Rectal smooth muscle tissue (tissue), 1 donor: ENCODE measurements around the gene CCDC86.

Experiments used
- H3K27ac ChIP-seq: one replicate; pipeline ENCODE4 v1.7.0; 2013; ENCODE audit warnings: low read depth, low read length, inconsistent platforms
- H3K27me3 ChIP-seq: one replicate; pipeline ENCODE4 v1.7.0; 2013; ENCODE audit warnings: low read length; ENCODE audit not compliant: control insufficient read depth, insufficient read depth
- H3K36me3 ChIP-seq: one replicate; pipeline ENCODE4 v1.7.0; 2013; ENCODE audit warnings: low read length; ENCODE audit not compliant: control insufficient read depth, insufficient read depth
- H3K4me1 ChIP-seq: one replicate; pipeline ENCODE4 v1.7.0; 2013; ENCODE audit warnings: low read length; ENCODE audit not compliant: control insufficient read depth, insufficient read depth
- H3K4me3 ChIP-seq: one replicate; pipeline ENCODE4 v1.7.0; 2013; ENCODE audit warnings: low read length
- H3K9ac ChIP-seq: one replicate; pipeline ENCODE4 v1.7.0; 2013; ENCODE audit warnings: low read length

Gene CCDC86

GRCh38 chr11:60851327-60852104 is 9.6 kb downstream of the CCDC86 start:
- H3K27ac ChIP-seq = no peak overlapping the region
- H3K36me3 ChIP-seq = peaks cover 21% of the 10 kb centered on the region
- no peaks in the 10 kb centered on the region for H3K4me1 ChIP-seq
- H3K27me3 ChIP-seq = no peaks in the 10 kb centered on the region
- H3K4me3 ChIP-seq = peak overlapping the region; percentile 27
- no peak overlapping the region for H3K9ac ChIP-seq

- H3K27me3 ChIP-seq = no peaks in the 10 kb centered on the region
- peaks cover 21% of the 10 kb centered on the region for H3K36me3 ChIP-seq
- no peak overlapping the region for H3K9ac ChIP-seq
- H3K4me1 ChIP-seq = no peaks in the 10 kb centered on the region
- H3K4me3 ChIP-seq = peak overlapping the region; percentile 34
- H3K27ac ChIP-seq = no peak overlapping the region
These were observed 10.4 kb downstream of the CCDC86 start for GRCh38 chr11:60852117-60852981.

DNA sequence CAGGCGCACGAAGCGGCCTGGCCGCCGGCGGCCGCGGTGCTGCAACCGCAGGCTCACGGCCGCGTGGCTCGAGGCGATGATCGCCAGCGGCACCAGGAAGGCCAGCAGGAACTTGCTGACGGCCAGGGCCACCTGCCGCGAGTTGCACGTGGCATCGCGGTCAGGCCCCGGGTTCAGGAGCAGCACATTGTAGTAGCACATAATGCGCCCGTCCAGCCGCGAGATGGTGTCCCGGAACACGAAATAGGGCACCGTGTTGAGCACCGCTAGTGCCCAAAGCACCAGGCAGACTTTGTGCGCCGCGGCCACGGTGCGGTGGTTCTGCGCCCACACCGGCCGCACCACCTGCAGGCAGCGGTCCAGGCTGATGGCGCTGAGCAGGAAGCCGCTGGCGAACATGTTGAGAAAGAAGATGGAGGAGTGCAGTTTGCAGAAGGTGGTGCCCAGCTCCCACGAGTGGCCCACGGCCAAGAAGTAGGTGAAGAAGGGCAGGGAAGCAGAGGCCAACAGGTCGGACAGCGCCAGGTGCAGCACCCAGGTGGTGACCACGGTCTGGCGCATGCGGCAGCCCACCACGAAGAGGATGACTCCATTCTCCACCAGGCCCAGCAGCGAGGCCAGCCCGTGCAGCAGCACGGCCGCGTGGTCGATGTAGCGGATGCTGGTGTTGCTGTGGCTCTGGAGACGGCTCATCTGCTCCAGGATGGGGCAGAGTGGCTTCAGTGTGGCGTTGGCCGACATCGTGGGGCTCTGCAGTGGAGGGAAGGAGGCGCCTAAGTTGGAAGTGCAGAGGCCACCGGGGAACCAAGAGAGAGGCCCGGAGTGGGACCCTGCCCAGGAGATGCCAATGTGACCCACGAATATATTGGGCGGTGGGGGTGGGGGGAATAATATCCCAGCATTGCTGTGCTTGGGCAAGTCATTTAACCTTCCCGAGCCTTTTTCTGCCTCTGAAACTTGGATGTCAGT is 11.4 kb downstream of the CCDC86 start:
- Histone ChIP-seq H3K27me3 (no peaks in the 10 kb centered on the region), H3K9ac (no peak overlapping the region), H3K4me3 (peak overlapping the region; percentile 17), H3K36me3 (peaks cover 15% of the 10 kb centered on the region), H3K4me1 (no peaks in the 10 kb centered on the region), H3K27ac (no peak overlapping the region)

DNA sequence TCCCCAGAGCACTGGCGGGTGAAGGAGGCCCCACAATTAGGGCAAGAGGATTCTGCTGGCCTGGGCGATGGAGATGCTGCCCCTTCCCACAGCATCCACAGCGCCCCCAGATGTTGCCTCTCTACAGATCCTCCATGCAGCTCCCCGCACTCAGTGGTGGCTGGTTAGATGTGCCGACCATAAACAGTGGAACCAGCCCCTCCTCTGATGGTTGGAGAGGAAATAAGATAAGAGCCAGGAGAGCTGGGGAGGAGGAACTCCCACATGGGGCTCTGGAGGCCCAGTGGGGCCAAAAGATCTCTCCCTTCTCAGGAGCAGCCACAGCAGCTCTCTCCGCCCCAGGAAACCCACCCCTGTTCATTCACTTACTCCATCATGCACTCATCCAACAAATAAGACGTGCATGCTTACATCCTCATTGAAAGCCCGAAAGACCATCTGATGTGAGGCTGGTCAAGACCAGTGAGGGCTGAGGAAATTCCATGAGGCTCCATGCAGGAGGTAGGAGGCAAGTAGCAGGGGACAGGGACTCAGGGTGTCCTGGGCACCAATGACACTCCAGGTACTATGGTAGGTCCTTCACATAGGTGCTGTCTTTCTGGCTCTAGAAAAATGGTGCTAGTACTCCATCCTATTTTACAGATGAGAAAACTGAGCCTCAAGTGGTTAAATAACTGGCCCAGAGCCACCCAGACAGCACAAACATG is 12.4 kb downstream of the CCDC86 start:
- H3K27ac ChIP-seq = no peak overlapping the region
- H3K4me3 ChIP-seq = peak overlapping the region; percentile 5
- peaks cover 8% of the 10 kb centered on the region for H3K36me3 ChIP-seq
- no peaks in the 10 kb centered on the region for H3K4me1 ChIP-seq
- H3K9ac ChIP-seq = no peak overlapping the region
- H3K27me3 ChIP-seq = no peaks in the 10 kb centered on the region

DNA sequence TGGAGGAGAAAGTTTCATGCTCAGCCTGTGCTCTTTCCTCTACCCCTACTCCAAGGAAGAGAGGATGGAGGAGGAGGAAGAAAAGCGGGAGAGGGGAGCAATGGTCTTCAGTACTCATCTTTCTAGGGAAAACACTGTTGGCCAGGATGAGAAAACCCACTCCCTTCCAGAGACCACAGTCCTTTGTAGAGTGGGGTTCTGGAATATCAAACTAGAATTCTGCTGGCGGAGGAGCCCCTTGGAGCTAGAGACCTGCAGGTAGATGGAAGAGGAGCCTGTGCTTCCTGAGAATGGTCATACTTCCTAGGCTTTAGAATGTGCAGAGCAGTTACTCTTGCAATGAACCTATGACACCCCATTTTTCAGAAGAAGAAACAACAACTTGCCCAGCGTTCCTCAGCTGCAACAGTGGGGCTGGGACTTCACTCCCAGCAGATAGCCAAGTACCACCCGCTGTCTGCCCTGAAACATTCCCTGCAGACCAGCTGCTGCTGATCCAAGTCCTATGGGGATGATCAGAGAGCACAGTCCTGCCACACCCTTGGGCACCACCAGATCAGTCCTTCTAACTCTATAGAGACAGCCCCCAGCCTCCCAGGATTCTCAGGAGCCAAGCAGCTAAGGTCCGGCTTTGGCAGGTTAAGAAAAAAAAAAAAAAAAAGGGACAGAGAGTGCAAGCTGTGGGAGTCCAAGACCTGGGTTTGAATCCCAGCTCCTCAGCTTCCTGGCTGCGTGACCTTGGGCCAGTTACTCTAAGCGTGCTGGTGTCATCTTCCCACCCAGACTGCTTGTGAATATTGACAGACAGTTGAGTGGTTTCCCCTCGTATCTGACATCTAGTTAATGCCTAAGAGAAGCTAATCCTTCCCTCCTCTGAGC is 13.2 kb downstream of the CCDC86 start:
- no peak overlapping the region for H3K9ac ChIP-seq
- H3K4me3 ChIP-seq = peak overlapping the region; percentile 12
- no peaks in the 10 kb centered on the region for H3K27me3 ChIP-seq
- no peak overlapping the region for H3K27ac ChIP-seq
- no peaks in the 10 kb centered on the region for H3K4me1 ChIP-seq
- H3K36me3 ChIP-seq = peaks cover 5% of the 10 kb centered on the region

DNA sequence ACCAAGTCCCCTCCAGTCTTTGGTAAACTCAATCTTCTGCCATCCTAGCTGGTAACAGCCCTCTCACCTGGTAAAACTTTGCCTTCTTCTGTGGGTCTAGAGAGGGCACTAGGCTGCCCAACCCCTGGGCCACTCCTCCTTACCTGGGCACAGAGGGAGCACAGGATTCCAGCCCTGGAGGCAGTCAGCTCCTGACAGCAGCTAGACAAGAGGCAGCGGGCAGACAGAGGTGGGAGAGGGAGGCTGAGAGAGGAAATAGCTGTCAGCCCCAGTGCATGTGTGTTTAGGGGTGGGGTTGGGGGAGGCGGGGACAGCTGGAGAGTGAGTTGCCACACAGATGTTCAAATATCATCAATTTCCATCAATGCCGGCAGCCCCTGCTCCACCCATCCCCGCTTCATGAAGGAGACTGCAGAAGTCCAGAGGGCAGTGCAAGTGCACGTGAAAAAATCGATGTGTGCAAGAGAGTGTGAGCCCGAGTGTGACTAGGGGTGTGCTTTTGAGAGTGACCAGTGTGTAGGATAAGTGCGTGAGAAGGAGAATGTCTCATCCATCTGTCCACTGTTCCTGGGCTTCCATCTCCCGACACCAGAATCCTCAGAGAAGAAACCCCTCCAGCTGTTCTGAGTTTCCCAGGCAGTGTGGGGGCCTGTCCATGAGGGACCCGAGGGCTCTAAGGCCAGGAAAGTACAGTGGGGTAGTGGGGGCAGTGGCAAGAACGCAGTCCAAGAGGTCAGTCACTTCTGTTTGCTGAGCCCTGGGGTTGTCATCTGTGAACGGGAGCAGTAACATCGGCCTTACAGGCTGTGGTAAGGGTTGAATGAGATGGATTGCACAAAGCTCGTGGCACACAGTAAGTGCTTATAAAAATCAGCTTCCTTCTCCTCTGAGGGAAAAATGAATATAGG is 14.1 kb downstream of the CCDC86 start, which contains the start of gene PTGDR2:
Gene PTGDR2 (minus strand): TSS at position 225 of the 908 bp plus-strand sequence. CDS start 2,228 bp downstream, outside the sequence.
- Histone ChIP-seq H3K9ac (no peak within 1 kb of the TSS), H3K4me3 (peak within 1 kb of the TSS; percentile 12), H3K27ac (no peak within 1 kb of the TSS), H3K36me3 (peaks cover 2% of the 10 kb centered on the region), H3K27me3 (no peaks in the 10 kb centered on the region), H3K4me1 (no peaks in the 10 kb centered on the region)

- H3K36me3 ChIP-seq = no peaks in the 10 kb centered on the region
These were observed 15.7 kb downstream of the CCDC86 start for GRCh38 chr11:60857378-60858232.

DNA sequence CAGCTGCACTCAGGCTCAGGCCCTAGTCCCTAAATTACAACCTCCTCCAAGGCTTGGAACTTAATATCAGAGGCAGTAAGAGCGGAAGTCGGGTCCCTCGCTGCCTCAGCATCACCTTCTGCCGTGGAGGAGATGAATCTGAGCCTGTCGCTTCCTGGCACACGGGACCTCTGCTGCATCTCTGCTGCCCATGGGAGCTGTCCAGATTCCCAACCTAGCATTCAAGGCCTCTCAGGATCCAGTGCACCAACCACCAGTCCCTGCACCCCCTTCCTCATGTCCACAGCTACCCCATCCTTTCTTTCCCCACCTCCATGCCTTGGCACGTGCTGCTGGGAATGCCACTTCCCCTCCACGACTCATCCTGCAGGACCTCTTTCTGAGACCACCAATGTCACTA is 16.3 kb downstream of the CCDC86 start:
- H3K27ac ChIP-seq = no peak overlapping the region
- no peak overlapping the region for H3K9ac ChIP-seq
- no peaks in the 10 kb centered on the region for H3K36me3 ChIP-seq
- no peak overlapping the region for H3K4me3 ChIP-seq
- no peaks in the 10 kb centered on the region for H3K27me3 ChIP-seq
- no peaks in the 10 kb centered on the region for H3K4me1 ChIP-seq

More at GRCh38 chr11:60857378-60858232, 15.7 kb downstream of the CCDC86 start:
- no peaks in the 10 kb centered on the region for H3K27me3 ChIP-seq
- H3K4me3 ChIP-seq = no peak overlapping the region
- no peaks in the 10 kb centered on the region for H3K4me1 ChIP-seq
- H3K9ac ChIP-seq = no peak overlapping the region
- H3K27ac ChIP-seq = no peak overlapping the region

- Histone ChIP-seq H3K9ac (no peak overlapping the region), H3K27me3 (no peaks in the 10 kb centered on the region), H3K27ac (no peak overlapping the region), H3K4me1 (no peaks in the 10 kb centered on the region), H3K4me3 (no peak overlapping the region), H3K36me3 (no peaks in the 10 kb centered on the region)
These were observed 17.0 kb downstream of the CCDC86 start for GRCh38 chr11:60858731-60859464.
